ENCODE data around the gene CCZ1B.
"Not testable (repeated sequence)": the region's sequence is repeated elsewhere in the genome, so short reads cannot be mapped to it uniquely, and the experiment has no call there.

Gene CCZ1B

DNA sequence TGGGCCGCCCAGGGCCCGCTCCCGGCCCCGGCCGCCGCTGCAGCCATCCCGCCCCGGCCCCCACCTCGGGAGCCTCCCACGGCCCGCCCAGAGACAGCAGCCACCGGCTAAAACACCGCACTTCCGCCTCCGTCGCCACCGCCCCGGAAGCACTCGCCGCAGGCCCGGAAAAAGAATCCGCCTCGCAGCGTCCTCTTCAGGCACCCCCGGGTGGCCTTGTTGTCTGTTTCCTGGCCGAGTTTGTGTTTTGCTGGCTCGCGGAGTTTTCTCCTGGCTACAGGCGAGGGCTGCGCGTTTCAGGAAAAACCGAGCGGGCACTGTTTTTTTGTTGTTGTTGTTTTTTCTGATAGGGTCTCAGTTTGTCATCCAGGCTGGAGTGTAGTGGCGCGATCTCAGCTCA is at the start of gene CCZ1B:
TSS of gene CCZ1B (minus strand) at position 125 of the 400 bp plus-strand sequence. CDS start at position 47, 78 bp downstream.
- in situ Hi-C loops (cut with MboI; ENCODE audit: low sequenced_read_pairs): not testable (repeated sequence)

DNA sequence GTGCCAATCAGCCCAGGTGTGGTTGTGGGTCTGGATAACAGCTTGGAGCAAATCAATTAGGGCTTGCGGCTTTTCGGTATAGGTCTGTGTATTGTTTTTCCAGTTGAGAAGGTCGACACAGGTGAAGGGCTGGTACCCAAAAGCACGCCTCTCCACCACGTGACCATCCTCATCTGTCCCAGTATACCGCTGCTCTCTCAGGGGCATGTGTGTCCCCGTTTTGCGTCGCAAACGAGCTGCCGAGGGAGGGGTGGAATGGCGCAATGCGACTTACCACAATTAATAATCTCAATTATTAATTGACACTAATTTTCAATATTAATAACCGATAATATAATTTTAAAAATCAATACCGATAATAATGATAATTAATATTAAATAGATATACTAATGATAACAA is 48.9 kb upstream of the CCZ1B start:
- in situ Hi-C loops (cut with MboI; ENCODE audit: low sequenced_read_pairs): not testable (repeated sequence)

DNA sequence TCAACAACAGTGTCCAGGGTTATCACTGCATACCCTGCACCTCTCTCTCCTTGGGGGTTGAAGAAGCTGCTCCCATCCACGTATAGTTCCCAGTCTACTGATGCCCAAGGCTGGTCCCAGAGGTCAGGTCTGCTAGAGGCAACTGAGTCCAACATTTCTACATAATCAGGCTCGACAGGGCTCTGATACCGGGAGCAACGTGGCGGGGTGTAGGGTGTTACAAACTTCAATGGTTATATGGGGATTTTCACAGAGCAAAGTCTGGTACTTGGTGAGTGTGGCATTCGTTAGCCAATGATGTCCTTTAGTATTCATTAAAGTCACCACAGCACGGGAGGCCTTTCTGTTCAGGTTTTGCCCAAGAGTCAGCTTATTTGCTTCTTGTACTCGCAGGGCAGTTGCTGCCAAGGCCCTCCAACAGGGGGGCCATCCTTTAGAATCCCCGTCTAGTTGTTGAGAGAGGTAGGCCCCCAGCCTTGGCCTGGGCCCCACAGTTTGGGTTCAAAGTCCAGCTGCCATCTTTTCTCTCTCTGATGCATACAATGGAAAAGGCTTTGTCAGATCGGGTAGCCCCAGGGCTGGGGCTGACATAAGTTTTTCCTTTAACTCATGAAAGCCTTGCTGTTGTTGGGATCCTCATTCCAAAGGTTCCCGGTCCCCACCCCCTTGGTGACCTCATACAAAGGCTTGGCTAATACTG is 46.3 kb upstream of the CCZ1B start:
- in situ Hi-C loops (cut with MboI; ENCODE audit: low sequenced_read_pairs): not testable (repeated sequence)

DNA sequence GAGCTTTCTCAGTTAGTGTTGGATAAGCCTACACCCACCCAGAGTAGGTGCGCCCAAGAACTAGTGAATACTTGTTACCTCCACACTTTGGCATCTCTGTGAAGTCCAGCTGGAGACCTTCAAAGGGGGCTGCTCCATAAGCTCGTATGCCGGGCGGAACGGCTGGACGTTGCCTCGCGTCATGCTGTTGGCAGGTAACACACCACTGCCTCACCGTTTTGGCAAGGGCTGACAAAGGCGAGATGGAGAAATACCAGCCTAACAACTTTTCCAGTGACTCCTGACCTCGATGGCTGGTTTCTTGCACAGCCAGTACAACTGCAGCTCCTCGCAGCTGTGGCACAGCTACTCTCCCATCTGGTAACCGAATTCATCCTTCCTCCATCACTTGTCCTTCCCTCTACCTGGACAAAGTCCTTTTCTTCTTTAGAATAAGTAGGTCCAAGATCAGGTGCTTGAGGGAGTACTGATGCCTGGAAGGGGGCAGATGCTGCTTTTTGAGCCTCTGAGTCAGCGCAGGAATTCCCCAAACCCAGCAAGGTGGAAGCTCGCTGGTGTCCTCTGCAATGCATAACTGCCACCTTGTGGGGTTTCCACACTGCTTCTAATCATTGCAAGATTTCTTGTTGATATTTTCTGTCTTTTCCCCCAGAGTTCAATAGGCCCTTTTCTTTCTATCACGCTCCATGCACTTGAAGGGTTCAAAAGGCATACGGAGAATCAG is 45.5 kb upstream of the CCZ1B start:
- in situ Hi-C loops (cut with MboI; ENCODE audit: low sequenced_read_pairs): not testable (repeated sequence)

DNA sequence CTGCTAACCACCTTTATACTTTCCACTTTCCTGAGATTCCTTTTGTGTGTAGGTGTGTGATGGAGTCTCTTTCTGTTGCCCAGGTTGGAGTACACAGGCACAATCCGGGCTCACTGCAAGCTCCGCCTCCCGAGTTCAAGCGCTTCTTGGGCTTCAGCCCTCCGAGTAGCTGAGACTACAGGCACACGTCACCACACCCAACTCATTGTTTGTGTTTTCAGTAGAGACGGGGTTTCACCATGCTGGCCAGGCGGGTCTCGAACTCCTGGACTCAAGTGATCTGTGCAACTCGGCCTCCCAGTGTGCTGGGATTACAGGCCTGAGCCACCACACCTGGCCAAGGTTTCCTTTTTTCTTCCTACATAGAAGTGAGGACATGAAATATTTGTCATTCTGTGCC is 38.7 kb upstream of the CCZ1B start:
- in situ Hi-C loops (cut with MboI; ENCODE audit: low sequenced_read_pairs): not testable (repeated sequence)

DNA sequence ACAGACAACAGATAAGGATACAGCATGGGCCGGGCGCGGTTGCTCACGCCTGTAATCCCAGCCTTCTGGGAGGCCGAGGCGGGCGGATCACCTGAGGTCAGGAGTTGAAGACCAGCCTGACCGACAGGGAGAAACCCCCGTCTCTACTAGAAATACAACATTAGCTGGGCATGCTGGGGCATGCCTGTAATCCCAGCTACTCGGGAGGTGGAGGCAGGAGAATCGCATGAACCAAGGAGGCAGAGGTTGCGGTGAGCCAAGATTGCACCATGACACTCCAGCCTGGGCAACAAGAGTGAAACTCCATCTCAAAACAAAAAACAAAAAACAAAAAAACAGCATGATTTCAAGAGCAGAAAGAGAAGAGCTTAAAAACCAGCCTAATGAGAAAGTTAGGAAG is 38.1 kb upstream of the CCZ1B start:
- in situ Hi-C loops (cut with MboI; ENCODE audit: low sequenced_read_pairs): not testable (repeated sequence)

DNA sequence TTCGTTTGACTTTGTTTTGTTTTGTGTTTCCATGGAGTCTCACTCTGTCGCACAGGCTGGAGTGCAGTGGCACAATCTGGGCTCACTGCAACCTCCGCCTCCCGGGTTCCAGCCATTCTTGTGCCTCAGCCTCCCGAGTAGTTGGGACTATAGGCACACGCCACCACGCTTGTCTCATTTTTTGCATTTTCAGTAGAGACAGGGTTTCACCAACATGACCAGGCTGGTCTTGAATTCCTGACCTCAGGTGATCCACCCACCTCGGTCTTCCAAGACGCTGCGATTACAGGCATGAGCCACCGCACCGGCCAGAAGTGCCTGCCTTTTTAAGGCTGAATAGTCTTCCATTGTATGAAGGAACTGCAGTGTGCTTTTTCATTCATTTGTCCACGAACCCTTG is 36.8 kb upstream of the CCZ1B start:
- in situ Hi-C loops (cut with MboI; ENCODE audit: low sequenced_read_pairs): not testable (repeated sequence)

DNA sequence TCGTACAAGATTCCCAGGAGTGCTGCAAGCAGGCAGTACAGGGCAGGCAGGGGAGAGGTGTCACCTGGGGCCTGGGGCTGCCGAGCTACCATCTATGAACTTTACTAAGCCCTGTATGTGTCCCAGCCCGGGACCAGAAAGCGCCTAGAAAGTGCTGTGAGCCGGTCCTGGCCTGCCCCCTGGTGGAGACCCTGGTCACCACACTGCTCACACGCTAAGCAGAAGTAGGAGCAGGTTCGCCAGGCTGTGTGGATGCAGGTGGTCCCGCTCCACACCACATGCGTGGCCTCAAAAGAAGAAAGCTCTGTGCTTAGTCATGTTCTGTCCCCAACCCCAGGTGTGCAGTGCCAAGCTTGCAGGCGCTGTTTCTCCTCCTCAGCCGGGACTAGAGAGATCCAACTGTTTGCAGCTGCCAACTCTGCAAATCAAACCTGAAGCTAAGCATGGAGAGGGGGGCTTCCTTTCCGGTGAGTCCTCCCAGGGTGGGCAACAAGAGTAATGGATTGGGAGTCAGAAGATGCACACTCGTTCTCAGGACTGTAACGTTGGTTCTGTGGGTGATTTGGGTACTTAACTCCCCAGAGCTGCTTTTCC is 31.7 kb upstream of the CCZ1B start:
- in situ Hi-C loops (cut with MboI; ENCODE audit: low sequenced_read_pairs): not testable (repeated sequence)

DNA sequence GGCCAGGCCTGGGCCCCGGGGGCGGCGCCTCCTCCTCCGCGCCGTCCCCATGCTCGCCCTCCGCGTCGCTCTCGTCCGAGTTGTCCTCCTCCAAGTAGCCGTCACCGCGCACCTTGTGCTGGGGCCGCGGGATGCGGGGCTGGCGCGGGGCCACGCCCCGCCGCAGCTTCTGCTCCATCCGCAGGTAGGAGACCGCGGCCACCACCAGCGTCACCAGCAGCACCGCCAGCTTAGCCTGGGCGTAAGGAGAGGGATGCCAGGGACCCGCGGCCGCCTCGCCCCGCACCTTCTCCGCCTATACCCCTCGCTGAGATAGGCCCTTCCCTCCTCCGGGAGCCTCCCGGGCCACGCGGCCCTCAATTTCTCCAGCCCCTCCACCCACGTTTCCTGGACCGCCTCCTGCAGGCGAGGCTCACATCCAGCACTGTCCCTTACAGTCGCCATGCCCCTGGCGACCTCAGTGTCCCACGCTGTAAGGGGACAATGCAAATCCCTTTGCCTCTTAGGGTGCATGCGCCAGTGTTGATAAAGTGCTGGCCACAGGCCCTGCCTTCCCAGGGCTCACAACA is 29.6 kb upstream of the CCZ1B start:
- in situ Hi-C loops (cut with MboI; ENCODE audit: low sequenced_read_pairs): not testable (repeated sequence)

DNA sequence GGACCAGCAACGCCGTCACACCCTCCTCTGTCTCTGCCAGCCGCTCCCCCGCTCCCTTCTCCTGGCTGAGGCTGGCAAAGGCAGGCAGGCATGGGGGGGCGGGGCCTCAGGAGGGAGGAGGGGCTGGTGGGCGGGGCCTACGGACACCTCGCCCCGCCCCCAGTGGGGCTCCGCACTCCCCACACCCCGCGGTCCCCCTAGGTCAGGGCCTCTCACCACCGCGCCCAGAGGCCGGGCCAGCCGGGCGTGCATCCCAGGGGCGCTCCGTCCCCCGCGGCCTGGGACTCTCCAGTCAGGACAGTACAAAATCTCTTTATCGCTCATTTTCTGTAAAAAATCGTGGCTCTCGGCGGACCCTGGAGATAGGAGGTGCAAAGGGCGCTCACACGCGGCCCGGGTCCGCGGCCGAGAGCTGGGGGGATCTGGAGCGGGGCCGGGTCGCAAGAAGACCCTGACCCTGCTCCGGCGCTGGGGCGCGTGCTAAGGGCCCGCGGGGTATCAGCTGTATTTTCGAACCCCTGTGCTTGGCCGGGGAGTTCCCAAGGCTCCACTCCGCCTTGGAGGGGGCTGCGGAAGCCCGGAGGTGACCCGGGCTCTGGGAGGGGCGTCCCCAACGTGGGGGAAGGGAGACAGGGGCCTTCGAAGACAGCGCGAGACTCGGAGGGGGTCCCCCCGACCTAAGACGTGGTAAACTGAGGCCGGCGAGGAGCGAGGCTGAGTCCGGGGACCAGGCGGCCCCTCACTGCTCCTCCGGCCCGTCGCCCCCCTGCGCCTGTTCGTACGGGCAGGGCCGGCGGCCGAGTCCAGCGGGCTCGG is 28.9 kb upstream of the CCZ1B start:
- in situ Hi-C loops (cut with MboI; ENCODE audit: low sequenced_read_pairs): not testable (repeated sequence)

DNA sequence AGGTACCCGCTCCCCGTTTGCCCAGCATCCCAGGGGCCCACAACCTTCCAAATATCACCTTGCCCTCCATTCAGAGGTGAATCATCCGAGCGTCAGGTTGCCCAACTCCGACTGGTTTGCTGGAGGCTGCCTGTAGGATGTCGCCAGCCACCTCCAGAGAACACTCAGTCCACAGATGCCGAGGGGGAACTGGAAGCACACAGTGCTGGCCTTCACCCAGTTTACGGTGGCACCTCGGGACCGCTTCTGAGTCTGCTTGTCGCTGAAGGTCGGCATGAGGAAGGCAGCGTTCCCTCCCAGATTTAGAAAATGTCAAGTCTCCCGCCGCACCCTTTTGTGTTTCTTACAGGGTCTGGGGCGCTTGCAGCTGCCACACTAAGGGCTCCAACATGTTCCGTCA is 27.6 kb upstream of the CCZ1B start:
- in situ Hi-C loops (cut with MboI; ENCODE audit: low sequenced_read_pairs): not testable (repeated sequence)

DNA sequence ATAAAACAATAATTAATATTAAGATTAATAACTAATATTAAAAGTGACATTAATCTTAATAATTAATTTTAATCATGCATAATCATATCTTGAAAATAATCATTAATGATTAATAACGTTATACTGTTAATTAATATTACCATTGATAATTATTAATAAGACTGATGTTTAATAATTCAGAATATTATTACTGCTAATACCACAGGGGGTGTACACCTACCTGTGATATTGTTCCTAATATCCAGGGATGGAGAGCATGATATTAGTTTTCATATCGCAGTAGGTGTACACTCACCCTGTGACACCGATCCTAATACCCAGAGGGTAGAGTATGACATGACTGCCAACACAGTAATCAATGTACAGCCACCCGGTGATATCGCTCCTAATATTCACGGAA is 23.1 kb upstream of the CCZ1B start:
- in situ Hi-C loops (cut with MboI; ENCODE audit: low sequenced_read_pairs): not testable (repeated sequence)

DNA sequence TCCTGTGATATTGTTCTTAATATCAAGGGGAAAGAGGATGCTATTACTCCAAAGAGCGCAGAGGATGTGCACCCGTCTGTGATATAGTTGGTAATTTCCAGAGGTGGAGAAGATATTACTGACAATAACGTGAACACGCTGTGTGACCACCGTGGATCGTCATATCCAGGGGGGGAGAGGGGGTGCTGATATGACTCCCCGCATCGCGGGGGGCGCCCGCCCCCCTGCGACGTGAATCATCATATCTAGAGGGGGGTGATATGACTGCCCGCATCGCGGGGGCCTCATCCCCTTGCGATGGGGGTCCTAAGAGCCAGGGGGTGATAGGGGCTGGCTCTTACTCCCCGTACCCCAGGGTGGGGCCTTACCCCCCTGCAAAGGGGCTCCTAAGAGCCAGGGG is 21.7 kb upstream of the CCZ1B start:
- in situ Hi-C loops (cut with MboI; ENCODE audit: low sequenced_read_pairs): not testable (repeated sequence)

DNA sequence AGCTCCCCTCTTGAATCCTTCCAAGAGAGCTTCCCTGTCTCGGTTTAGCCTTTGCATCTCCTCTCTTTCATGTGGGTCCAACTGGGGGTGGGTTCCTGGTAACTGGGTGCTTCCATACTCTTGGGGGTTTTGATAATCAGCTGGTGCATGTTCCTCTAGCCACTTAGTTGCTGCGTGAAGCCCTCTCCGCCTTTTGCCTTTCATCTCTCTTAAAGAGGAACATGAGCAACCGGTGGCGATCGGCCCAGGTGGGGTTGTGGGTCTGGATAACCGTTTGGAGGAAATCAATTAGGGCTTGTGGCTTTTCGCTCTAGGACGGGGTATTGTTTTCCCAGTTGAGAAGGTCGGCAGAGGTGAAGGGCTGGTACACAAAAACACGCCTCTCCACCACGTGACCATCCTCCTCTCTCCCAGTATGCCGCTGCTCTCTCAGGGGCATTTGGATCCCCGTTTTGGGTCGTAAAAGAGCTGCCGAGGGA is 19.9 kb upstream of the CCZ1B start:
- in situ Hi-C loops (cut with MboI; ENCODE audit: low sequenced_read_pairs): not testable (repeated sequence)

DNA sequence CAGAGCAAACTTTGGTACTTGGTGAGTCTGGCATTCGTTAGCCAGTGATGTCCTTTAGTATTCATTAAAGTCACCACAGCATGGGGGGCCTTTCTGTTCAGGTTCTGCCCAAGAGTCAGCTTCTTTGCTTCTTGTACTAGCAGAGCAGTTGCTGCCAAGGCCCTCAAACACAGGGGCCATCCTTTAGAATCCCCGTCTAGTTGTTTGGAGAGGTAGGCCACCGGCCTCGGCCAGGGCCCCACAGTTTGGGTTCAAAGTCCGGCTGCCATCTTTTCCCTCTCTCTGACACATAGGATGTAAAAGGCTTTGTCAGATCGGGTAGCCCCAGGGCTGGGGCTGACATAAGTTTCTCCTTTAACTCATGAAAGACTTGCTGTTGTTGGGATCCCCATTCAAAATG is 17.6 kb upstream of the CCZ1B start:
- in situ Hi-C loops (cut with MboI; ENCODE audit: low sequenced_read_pairs): not testable (repeated sequence)

DNA sequence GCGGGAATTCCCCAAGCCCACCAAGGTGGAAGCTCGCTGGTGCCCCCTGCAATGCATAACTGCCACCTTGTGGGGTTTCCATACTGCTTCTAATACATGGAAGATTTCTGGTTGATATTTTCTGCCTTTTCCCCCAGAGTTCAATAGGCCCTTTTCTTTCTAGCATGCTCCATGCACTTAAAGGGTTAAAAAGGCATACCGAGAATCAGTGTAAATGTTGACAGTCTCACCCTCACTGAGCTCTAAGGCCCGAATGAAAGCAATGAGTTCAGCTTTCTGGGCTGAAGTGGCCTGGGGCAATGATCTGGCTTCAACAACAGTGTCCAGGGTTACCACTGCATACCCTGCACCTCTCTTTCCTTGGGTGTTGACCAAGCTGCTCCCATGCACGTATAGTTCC is 17.0 kb upstream of the CCZ1B start:
- in situ Hi-C loops (cut with MboI; ENCODE audit: low sequenced_read_pairs): not testable (repeated sequence)

DNA sequence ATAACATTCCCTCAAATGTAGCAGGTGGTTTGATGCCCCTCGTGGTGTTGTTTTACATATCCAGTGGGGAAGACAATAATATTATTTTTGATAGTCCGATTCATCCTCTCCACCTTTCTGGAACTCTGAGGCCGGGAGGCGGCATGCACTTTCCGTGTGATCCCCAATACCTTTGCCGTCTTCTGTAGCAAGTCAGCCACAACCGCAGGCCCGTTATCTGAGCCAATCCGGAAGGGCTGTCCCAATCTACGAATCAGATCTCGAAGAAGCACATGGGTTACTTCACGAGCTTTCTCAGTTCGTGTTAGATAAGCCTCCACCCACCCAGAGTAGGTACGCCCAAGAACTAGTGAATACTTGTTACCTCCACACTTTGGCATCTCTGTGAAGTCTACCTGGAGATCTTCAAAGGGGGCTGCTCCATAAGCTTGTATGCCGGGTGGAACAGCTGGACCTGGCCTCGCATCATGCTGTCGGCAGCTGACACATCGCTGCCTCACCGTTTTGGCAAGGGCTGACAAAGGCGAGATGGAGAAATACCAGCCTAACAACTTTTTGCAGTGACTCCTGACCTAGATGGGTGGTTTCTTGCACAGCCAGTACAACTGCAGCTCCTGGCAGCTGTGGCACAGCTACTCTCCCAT is 16.3 kb upstream of the CCZ1B start:
- in situ Hi-C loops (cut with MboI; ENCODE audit: low sequenced_read_pairs): not testable (repeated sequence)

DNA sequence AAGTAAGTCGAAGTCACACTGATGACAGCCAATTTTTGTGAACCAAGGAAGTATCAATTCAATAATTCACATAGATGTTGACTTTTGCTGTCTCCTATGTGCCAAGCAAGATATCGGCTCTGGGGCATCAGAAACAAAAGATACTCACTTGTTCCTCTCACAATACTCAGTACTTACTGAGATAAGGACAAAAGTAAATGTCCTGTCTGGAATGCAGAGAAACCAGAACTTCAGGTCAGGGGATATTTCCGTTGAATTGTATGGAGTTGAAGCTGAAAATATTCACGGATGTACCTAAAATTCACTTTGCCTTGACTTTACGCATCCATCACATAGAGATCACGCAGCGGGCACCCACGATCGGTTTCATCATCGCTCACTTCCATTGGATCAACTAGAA is 11.0 kb upstream of the CCZ1B start:
- in situ Hi-C loops (cut with MboI; ENCODE audit: low sequenced_read_pairs): not testable (repeated sequence)

DNA sequence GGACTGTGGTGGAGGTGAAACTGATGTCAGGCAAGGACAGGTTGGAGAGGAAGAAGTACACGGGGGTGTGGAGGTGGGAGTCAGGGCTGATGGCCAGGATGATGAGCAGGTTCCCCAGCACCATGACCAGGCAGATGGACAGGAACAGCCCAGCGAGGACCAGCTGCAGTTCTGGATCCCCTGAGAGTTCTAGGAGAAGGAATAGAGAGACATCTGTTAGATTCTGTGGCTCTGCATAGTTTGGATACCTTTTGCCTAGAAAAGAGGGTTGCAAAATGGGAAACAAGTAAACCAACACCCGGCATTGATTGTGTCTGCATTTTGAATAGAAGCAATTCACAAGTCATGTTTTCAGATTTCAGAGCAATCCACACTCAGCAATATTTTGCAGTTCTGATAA is 9.4 kb upstream of the CCZ1B start:
- in situ Hi-C loops (cut with MboI; ENCODE audit: low sequenced_read_pairs): not testable (repeated sequence)

DNA sequence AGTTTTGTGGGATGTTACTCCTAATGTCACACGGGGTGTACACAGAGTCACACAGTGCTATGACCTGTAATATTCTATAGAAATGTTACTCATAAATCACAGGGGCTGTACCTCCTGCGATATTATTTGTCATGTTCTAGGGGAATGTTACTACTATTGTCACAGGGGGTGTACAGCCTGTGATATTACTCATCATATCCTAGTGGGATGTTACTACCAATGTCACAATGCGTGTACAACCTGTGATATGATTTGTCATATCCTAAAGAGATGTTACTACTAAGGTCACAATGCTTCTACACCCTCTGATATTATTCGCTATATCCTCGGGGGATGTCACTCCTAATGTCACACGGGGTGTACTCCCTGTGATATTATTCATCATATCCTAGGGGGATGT is 7.6 kb upstream of the CCZ1B start:
- in situ Hi-C loops (cut with MboI; ENCODE audit: low sequenced_read_pairs): no loop called here

Measured in HL-60/S4 treated with retinoic acid at 250 ng/mL for 4 days and 3 days (cell line).